Skin epidermis (tissue), 12 donors: ENCODE results near the gene BDNF.

Experiments used
- H3K27ac ChIP-seq, 21 experiments: fragments of 200-600 bp; sonication (generic) in 11 of 21; one replicate each; pipeline ENCODE4 v1.5.0; 2020; ENCODE audit warnings: mild to moderate bottlenecking in 3 of 21, inconsistent platforms in 2 of 21, moderate library complexity in 2 of 21
- H3K4me3 ChIP-seq, 7 experiments: fragments of 200-600 bp; sonication (generic) in 2 of 7; one replicate each; pipeline ENCODE4 v1.5.0; 2020; ENCODE audit warnings: inconsistent platforms in 2 of 7, mild to moderate bottlenecking in 2 of 7, moderate library complexity in 1 of 7

The BDNF gene

GRCh38 chr11:27611390-27611789 is 88.9 kb downstream of the BDNF start:
- Histone ChIP-seq H3K4me3 (no peak overlapping the region), H3K27ac (no peak overlapping the region)

- Histone ChIP-seq H3K27ac (no peak overlapping the region), H3K4me3 (no peak overlapping the region)
Observed at GRCh38 chr11:27610946-27611345, 89.3 kb downstream of the BDNF start.

GRCh38 chr11:27610280-27610679 is 90.0 kb downstream of the BDNF start:
- no peak overlapping the region for H3K4me3 ChIP-seq
- no peak overlapping the region for H3K27ac ChIP-seq

DNA sequence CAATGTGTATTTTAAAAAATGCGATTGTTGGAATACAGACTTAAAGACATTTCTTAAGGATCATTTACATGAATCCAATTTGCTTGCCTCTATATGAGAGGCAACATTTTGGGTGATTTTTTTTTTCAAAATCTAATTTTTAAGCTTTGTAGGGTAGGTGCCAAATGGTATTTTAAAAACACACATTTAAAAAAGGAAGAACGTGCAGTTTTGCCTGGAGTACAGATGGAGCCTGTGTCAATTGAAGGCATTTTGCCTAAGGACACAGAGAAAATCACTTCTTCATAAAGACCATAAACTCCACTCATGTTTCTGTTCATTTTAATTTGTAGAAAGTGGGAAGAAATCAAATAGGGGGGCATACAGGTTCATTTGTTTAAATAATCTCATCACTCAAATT is 91.3 kb downstream of the BDNF start:
- no peak overlapping the region for H3K27ac ChIP-seq

GRCh38 chr11:27605422-27605821 is 94.8 kb downstream of the BDNF start:
- no peak overlapping the region for H3K4me3 ChIP-seq
- no peak overlapping the region for H3K27ac ChIP-seq

More for the DNA sequence above, 91.3 kb downstream of the BDNF start:
- no peak overlapping the region for H3K4me3 ChIP-seq
